DND-41 (cell line): ENCODE data around the gene PCDH12.

Experiments used
- ATAC-seq: fragments of 200-7000 bp; cut with Tn5 transposase; 3 replicates; pipeline ENCODE4 v1.9.1; 2021; ENCODE audit warnings: low read depth; ENCODE audit not compliant: insufficient read depth
- DNase-seq: peaks from one replicate; pipeline ENCODE4 v3.0.0-alpha.2; 2020
- H2AFZ ChIP-seq: 2 replicates; pipeline ENCODE4 v1.6.0; 2012; ENCODE audit warnings: low read depth, low read length
- H3K27ac ChIP-seq: 2 replicates; pipeline ENCODE4 v1.5.1; 2012; ENCODE audit warnings: low read length, inconsistent platforms
- H3K27me3 ChIP-seq: fragments of 200-600 bp; sonication (generic); 2 replicates; pipeline ENCODE4 v1.6.0; 2012; ENCODE audit warnings: low read length, mild to moderate bottlenecking, inconsistent platforms; ENCODE audit not compliant: insufficient read depth, poor library complexity
- H3K36me3 ChIP-seq: 2 replicates; pipeline ENCODE4 v1.5.1; 2012; ENCODE audit warnings: low read length, inconsistent platforms; ENCODE audit not compliant: insufficient read depth
- H3K4me1 ChIP-seq: 2 replicates; pipeline ENCODE4 v1.5.1; 2012; ENCODE audit warnings: mild to moderate bottlenecking, low read length; ENCODE audit not compliant: insufficient read depth
- H3K4me2 ChIP-seq: 2 replicates; pipeline ENCODE4 v1.6.0; 2012; ENCODE audit warnings: mild to moderate bottlenecking, moderate library complexity, low read length, inconsistent platforms; ENCODE audit not compliant: insufficient read depth
- H3K4me3 ChIP-seq, 2 experiments: fragments of 200-600 bp in 1 of 2; shearing (Covaris generic) in 1 of 2; 2 replicates each; pipeline ENCODE4 v1.5.1; 2012 to 2016; ENCODE audit warnings: inconsistent platforms in 2 of 2, low read length in 2 of 2, mild to moderate bottlenecking in 2 of 2, low read depth in 1 of 2, moderate library complexity in 1 of 2
- H3K79me2 ChIP-seq: 2 replicates; pipeline ENCODE4 v1.6.0; 2012; ENCODE audit warnings: low read length, inconsistent platforms; ENCODE audit not compliant: insufficient read depth
- H3K9ac ChIP-seq: 2 replicates; pipeline ENCODE4 v1.6.0; 2012; ENCODE audit warnings: low read depth, mild to moderate bottlenecking, inconsistent platforms, low read length, moderate library complexity
- H3K9me3 ChIP-seq: 2 replicates; pipeline ENCODE4 v1.5.1; 2012; ENCODE audit warnings: low read length, moderate library complexity, mild to moderate bottlenecking, inconsistent platforms; ENCODE audit not compliant: insufficient read depth, severe bottlenecking
- H4K20me1 ChIP-seq: 2 replicates; pipeline ENCODE4 v1.6.0; 2012; ENCODE audit warnings: low read length; ENCODE audit not compliant: insufficient read depth
- CTCF ChIP-seq: IDR thresholded peaks from 2 replicates; pipeline ENCODE4 v1.5.1; 2012; ENCODE audit warnings: borderline replicate concordance, low read length, moderate library complexity, mild to moderate bottlenecking; ENCODE audit not compliant: poor library complexity, severe bottlenecking; ENCODE audit errors: extremely low read depth
- EZH2 ChIP-seq: IDR thresholded peaks from 3 replicates; pipeline ENCODE4 v1.6.1; 2012; ENCODE audit warnings: borderline replicate concordance, low read depth, mild to moderate bottlenecking, moderate library complexity, low read length, inconsistent platforms; ENCODE audit not compliant: severe bottlenecking

The PCDH12 gene

GRCh38 chr5:141908796-141909195, 49.2 kb downstream of the PCDH12 start:
- no peaks in the 10 kb centered on the region for H4K20me1 ChIP-seq
- H3K27ac ChIP-seq, result no peak overlapping the region
- no peak overlapping the region for H2AFZ ChIP-seq
- no peak overlapping the region for H3K4me3 ChIP-seq
- no peak overlapping the region for H3K9ac ChIP-seq
- H3K9me3 ChIP-seq, result no peaks in the 10 kb centered on the region
- H3K4me2 ChIP-seq, result no peak overlapping the region
- no peaks in the 10 kb centered on the region for H3K36me3 ChIP-seq
- TF ChIP-seq EZH2, result no peak
- TF ChIP-seq CTCF, result no peak
- DNase-seq (no peak), ATAC-seq (no peak)
- H3K79me2 ChIP-seq, result no peaks in the 10 kb centered on the region
- H3K4me1 ChIP-seq, result no peaks in the 10 kb centered on the region
- peaks cover 10% of the 10 kb centered on the region for H3K27me3 ChIP-seq

- DNase-seq, result no peak
- Histone ChIP-seq H3K27me3 (peaks cover 26% of the 10 kb centered on the region), H3K36me3 (no peaks in the 10 kb centered on the region), H3K79me2 (no peaks in the 10 kb centered on the region), H3K4me3 (no peak overlapping the region), H4K20me1 (no peaks in the 10 kb centered on the region), H2AFZ (no peak overlapping the region), H3K4me2 (no peak overlapping the region), H3K4me1 (no peaks in the 10 kb centered on the region), H3K9ac (no peak overlapping the region), H3K9me3 (no peaks in the 10 kb centered on the region), H3K27ac (no peak overlapping the region)
- no peak for TF ChIP-seq EZH2
- no peak for ATAC-seq
These were observed 51.0 kb downstream of the PCDH12 start for GRCh38 chr5:141906972-141907371.

GRCh38 chr5:141906517-141906916, 51.5 kb downstream of the PCDH12 start:
- H3K4me3 ChIP-seq, result no peak overlapping the region
- H3K79me2 ChIP-seq, result no peaks in the 10 kb centered on the region
- TF ChIP-seq EZH2 (no peak), CTCF (no peak)
- no peak for ATAC-seq
- H3K36me3 ChIP-seq, result no peaks in the 10 kb centered on the region
- no peak for DNase-seq
- no peaks in the 10 kb centered on the region for H3K4me1 ChIP-seq
- no peak overlapping the region for H3K27ac ChIP-seq
- no peaks in the 10 kb centered on the region for H4K20me1 ChIP-seq
- peaks cover 29% of the 10 kb centered on the region for H3K27me3 ChIP-seq
- no peaks in the 10 kb centered on the region for H3K9me3 ChIP-seq
- H3K4me2 ChIP-seq, result no peak overlapping the region
- no peak overlapping the region for H2AFZ ChIP-seq
- no peak overlapping the region for H3K9ac ChIP-seq

- H3K9ac ChIP-seq, result no peak overlapping the region
- no peak for ATAC-seq
- H3K27me3 ChIP-seq, result peaks cover 29% of the 10 kb centered on the region
- no peaks in the 10 kb centered on the region for H3K9me3 ChIP-seq
- TF ChIP-seq CTCF (no peak), EZH2 (no peak)
- no peaks in the 10 kb centered on the region for H3K4me1 ChIP-seq
- no peak overlapping the region for H3K27ac ChIP-seq
- H3K79me2 ChIP-seq, result no peaks in the 10 kb centered on the region
- no peak for DNase-seq
- H3K4me2 ChIP-seq, result no peak overlapping the region
- no peak overlapping the region for H3K4me3 ChIP-seq
- no peaks in the 10 kb centered on the region for H3K36me3 ChIP-seq
- H4K20me1 ChIP-seq, result no peaks in the 10 kb centered on the region
- no peak overlapping the region for H2AFZ ChIP-seq
These were observed 53.5 kb downstream of the PCDH12 start for GRCh38 chr5:141904551-141904950.
